OCI-M2 (cell line): ENCODE measurements around the gene CDHR4.
"Not testable (repeated sequence)": the region's sequence is repeated elsewhere in the genome, so short reads cannot be mapped to it uniquely, and the experiment has no call there.

Experiments
- DNase-seq: peaks from one replicate; lab custom pipeline; 2025; ENCODE audit not compliant: unreplicated experiment; lab: John Stamatoyannopoulos, UW

The CDHR4 gene, protein sequence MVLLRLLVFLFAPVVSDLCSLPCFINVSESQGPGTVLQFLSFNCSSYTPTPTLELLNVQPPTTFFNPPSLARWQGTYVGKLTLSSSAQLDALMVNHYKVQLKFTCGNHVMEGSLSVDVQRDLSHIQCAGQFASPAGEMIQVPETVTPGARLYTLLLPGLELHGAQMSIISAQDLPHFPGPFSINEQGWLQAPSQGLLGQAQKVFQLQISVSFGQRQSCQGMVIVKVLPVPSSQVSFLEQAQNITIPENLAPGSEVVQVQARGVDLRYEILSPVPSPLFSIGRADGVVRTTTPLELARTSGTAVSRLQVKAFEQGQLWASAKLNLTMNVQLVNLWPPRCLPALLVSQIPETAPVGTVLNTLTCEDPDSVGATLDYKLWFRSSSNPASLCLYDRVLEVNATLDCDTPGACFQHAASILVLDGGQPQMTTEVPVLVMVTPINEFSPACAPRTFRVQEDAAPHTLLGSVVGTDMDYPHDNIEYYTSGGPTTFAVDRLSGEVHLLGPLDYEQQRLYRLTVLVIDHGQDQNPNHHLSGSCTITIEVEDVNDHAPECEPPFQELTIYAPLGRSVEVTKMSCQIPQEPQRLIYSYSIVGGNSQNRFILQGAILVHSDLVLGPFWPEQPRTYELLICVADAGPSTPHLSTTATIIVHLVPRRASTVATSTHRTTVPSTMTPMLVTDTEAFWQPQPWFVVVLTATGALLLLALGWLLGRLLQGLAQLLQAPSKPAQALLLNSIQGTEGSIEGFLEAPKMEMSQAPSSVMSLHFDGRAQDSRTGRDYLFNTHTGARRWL

DNA sequence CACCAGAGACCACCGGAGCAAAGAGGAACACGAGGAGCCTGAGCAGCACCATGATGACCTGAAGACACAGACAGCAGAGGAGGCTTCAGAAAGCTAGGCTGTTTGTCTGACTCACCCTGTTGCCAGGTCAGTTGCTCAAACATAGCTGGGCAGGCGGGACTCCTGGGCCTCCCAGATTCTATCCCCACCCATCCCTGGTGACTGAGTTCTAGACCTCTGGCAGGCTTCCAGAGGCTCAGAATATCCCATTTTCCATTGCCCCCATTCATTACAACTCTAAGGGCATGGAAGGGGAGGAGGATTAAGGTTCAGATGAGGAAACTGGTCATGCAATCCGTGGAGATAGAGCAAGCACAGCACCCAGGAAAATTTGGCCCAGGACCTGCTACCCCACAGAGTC is at the start of gene CDHR4:
Gene CDHR4 (minus strand): TSS at position 113 of the 400 bp plus-strand sequence. CDS start 61 bp downstream, at position 52.
- no peak for DNase-seq

DNA sequence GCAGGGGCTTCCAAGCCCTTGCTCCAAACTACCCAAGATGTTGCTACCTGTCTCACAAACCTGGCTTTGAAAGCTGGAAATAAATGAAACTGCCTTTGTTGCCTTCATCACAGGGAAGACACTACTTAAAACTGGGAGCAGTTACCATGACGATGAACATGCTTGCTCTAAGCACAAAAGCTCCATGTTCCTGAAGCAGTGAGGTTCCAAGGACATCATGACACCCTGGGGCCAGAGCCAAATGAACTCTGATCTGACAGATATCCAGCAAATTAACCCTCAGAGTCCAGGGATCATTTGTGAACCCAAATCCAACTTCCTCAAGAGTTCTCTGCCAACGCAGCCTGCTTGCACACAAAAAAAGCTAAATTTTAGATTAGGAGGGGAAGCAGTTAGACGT is 46.0 kb upstream of the CDHR4 start:
- no peak for DNase-seq

DNA sequence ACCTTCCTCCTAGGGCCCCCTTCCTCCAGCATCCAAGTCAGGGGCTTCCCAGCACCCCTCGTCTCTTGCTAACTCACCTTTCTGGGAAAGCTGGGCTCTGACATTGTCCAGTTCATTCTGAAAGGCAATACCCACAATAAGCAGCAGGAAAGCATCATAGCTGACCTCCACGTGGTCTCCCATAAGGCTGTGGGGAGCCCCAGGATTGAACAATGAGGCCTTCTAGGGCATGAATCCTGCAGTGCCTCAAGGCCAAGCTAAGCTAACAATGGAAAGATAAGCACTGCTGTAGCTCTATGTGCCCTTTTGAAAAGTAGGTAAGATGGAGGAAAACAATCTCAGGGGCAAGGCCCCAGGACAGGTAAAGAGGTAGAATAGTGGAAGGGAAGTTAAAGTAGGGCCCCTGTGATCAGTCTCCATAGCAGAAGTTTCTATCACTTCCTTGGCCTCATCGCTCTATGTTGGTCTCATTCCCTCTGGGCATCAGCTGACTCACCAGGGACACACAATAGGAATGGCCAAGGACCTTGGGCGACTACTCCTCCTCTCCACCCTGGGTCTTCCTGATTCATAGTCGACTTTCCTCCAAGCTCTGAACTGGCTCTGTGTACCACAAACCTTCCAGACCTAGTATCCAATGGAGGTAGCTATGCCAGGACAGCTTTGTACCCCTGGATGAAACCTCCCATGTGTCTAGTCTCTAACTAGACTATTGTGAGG is 45.0 kb upstream of the CDHR4 start:
- no peak for DNase-seq

- DNase-seq = no peak
These were observed 43.3 kb upstream of the CDHR4 start for GRCh38 chr3:49842843-49843517.

DNA sequence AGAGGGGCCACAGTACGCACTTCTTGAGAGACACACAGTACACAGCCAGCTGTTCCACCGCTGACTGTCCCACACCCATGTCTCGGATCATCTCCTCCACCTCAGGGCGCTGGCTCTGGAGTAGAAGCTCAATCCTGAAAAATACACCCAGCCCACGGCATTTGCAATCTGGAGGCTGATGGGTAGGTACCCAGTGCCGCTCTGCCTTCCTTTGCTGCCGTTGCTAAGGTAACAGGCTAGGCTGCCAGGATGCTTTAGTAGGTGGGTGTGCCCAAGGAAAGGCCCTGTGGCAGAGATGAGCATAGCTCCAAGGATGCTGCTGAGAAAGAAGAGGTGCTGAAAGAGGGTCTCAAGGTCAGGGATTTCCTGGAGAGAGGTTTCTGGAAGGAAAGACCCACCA is 42.1 kb upstream of the CDHR4 start:
- no peak for DNase-seq

DNA sequence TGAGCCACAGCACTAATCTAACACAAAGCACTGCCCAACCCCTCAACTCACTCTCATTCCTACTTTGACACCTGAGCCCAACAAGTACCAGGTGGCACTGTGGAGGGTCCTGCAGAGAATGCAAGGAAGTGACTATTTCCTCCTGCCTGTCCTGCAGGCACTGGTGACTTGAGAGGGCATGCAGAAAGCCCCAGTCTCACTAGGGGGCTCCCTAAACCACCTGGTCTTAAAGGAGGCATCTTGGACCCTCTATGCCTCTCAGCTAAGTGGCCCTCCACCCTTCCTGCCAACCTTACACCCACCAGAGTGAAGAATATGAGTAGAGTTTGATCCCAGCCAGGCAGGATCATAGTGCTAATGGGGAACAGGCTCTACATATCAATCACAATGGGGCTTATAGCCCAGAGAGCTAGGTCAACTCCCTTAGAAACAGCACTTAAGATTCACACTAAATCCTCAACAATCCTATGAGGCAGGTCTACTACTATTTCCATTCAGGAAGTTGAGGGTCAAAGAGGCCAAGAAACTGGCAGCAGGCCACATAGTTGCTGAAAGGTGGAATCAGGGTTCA is 41.5 kb upstream of the CDHR4 start:
- DNase-seq = no peak

DNA sequence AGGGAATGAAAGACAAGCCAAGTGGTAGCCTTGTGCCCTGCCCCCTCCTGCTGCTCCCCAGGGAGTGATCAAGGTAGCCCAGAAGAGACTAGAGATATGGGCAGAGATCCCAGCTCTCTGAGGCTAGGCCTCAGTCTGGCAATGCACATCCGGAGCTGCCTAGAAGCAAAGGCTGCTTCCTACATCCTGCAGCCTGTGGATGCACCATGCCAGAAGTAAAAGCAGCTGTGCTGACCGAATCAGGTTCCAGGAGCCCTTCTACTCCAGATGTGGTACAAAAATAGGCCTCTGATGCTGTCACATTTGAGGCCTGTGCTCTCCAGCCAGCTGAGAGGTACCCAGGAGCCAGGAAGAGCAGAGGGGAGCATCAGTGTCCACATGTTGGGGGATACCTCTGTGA is 40.7 kb upstream of the CDHR4 start:
- no peak for DNase-seq

DNA sequence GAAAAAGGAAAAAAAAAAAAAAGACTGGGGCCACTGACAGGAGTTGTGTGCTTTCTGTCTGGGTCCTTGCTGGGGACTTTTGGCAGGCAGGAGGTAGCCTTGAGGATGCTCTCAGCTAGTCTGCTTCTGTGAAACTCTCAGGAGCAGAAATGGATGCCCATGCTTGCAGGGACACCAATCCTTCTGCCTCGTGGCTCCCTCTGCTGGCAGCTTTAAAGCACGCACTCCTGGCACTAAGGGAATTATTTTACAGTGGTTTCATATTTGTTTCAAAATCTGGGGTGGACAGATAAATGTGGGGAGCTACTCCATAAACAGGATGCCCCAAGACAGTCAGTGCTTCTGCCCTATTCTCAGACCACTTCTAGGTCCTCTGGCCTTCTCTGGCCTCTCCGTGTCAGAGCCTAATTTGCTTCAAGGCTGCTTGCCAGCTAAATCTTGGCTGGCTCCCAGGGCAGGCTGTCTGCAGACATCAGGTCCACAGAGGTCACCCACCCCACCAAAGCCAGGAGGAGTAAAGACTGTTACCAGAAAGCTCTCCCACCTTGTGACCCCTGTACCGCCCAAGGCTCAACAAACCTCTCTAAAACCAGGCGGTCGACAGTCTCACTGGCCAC is 39.6 kb upstream of the CDHR4 start:
- no peak for DNase-seq

DNA sequence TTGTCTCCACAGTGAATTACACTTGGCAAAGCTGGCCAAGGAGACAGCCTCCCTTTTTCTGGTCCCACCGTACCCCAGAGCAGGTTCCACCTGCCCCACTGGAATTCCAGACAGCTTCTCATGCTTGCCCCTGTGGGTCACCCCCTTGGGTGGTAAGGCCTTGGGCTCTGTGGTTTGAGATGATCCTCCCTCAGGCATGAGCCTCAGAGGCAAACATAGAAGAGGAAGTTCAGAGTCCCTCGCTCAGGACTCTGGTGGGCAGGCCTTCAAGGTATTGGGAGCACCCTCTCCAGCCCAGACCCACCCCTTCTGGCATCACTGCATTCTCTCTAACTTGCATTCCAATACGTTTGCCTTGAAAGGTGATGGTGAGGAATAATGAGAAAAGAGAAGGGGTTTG is 31.7 kb upstream of the CDHR4 start:
- no peak for DNase-seq

DNA sequence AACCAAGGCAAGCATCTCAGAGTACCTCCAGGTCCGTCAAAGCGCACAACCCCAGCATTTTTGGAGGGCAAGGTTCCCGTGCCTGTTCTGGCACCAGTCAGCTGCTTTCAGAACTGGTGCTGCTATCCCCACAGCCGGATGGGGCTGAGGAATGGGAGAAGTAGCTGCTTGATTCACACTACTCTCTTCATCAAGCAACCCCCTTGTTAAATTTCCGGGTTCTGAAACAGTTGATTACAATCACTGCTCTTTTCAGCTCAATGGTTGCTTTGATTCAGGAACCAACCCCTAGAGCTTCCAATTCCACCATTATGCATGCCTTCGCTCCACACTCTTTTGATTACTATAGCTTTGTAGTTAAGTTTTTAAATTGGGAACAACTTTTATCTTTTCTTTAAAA is 26.3 kb upstream of the CDHR4 start:
- no peak for DNase-seq

DNA sequence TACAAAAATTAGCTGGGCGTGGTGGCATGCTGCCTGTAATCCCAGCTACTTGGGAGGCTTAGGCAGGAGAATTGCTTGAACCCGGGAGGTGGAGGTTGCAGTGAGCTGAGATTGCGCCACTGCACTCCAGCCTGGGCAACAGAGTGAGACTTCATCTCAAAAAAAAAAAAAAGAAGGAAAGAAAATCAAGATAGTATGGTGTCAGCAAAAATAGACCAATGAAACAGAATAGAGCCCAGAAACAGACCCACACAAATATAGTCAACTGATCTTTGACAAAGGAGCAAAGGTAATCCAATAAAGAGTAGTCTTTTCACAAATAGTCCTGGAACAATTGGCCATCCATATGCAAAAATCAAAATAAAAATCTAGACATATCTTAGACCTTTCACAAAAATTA is 23.5 kb upstream of the CDHR4 start:
- not testable (repeated sequence) for DNase-seq

- DNase-seq = no peak
These were observed 14.0 kb upstream of the CDHR4 start, which contains the start of gene UBA7 for GRCh38 chr3:49813497-49814174. Gene UBA7 (minus strand): TSS chr3:49813953. CDS start chr3:49813787, 166 bp downstream.

GRCh38 chr3:49812916-49813496 is 13.3 kb upstream of the CDHR4 start:
- no peak for DNase-seq

- DNase-seq = no peak
These were observed 7.9 kb upstream of the CDHR4 start for GRCh38 chr3:49807431-49808114.

DNA sequence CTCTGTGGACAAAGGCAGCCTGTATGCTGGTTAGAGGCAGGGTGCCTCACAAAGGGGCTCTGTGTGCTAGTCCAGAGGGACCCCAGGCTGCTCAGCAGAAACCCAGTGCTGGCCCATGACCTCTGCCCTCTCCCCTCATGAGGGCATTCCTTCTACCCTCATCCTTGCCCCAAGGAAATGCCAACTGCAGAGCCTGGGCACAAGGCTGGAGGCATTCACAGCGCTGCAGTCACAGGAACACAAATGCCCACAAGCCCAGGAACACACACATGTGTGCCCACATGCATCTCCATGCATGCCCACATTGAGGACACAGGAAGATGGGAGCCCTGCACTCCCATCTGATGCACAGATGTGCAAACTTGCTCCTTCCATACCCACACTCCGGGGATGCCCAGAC is 7.2 kb upstream of the CDHR4 start:
- DNase-seq = no peak

DNA sequence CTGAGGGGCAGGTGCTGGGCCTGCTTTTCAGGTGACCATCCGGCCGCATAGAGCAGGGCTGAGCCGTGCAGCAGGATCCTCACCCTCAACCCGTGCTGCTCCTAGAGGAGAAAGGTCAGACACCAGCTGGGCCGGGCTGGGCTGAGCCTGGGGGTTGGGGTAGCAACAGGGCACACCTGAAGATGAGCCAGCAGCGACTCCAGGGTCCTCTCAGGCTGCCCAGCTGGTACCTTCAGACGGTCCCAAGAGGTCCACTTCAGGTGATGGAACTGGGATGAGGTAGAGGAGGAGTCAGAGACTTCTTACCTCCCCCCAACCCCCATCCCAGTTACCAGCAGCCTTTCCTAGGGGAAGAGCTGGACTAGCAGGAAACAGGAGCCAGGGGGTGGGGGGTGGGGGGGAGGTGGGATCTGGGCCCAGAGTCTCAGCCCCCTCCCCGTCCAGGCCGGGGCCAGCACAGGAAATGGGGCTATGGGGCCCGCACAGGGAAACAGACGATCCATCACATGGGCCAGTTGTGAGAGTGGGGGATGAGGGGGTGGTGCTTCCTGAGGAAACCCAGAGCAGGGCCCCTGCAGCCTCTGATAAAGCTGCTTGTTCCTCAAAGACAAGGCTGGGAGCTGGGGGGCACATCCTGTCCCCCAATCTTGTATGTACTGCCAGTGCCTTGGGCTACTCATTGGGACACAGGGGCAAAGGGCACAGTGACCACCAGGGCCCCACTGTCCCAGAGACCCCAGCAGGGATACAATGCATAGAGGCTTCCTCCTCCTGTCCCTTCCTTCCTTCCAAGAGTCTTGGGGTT is 6.4 kb upstream of the CDHR4 start:
- DNase-seq = peak; percentile 60

- peak; percentile 43 for DNase-seq
These were observed 5.7 kb upstream of the CDHR4 start for GRCh38 chr3:49805367-49805782.
